HCT116 (cell line): Measurements from ENCODE around the gene RABGEF1. TPM values are rescaled to one million over a fixed set of nuclear protein-coding genes. Genes with fewer than 3 reads are reported as not detected.
"Not testable (repeated sequence)": the region's sequence is repeated elsewhere in the genome, so short reads cannot be mapped to it uniquely, and the experiment has no call there.

Experiments
- ATAC-seq: fragments of 200-7000 bp; cut with Tn5 transposase; 2 replicates; pipeline ENCODE4 v1.9.1; 2020; ENCODE audit warnings: mild to moderate bottlenecking, moderate library complexity
- BruUV-seq: library from RNA; stranded (reverse); fragments of 400-500 nt; replicated peaks from 2 replicates; lab custom pipeline; 2021; lab: Mats Ljungman, UMichigan
- CTCF ChIA-PET: fragments of 300-600 bp; sonication (Branson Sonifier 250); formaldehyde crosslinking; loops from one replicate; lab custom pipeline; 2021; ENCODE audit warnings: antibody characterized with exemption; lab: Charles Lee
- POLR2A ChIA-PET: fragments of 300-600, 350-600 bp; sonication (Branson Sonifier 250); formaldehyde crosslinking; loops from one replicate; lab custom pipeline; 2021; ENCODE audit warnings: antibody characterized with exemption; lab: Charles Lee
- RAD21 ChIA-PET, 2 experiments: fragments of 300-600 bp; sonication (Branson Sonifier 250); formaldehyde crosslinking; loops; one replicate each; lab custom pipeline; 2023; ENCODE audit warnings: low total read pairs in 2 of 2; ENCODE audit not compliant: uncharacterized antibody in 2 of 2, unreplicated experiment in 2 of 2, low non-redundant PET in 1 of 2; lab: Charles Lee
- DNase-seq: peaks from one replicate; pipeline ENCODE4 v3.0.0-alpha.2; 2010; ENCODE audit warnings: low read depth, low spot score
- H2AFZ ChIP-seq: fragments of 200-600 bp; shearing (Covaris generic), sonication (generic); 2 replicates; pipeline ENCODE4 v1.6.1; 2017; ENCODE audit warnings: low read depth, mixed run types, mixed read lengths, antibody characterized with exemption, low read length; ENCODE audit not compliant: poor library complexity, severe bottlenecking
- H3K27ac ChIP-seq: 2 replicates; pipeline ENCODE4 v1.5.1; 2012; ENCODE audit warnings: low read depth, low read length
- H3K27me3 ChIP-seq: fragments of 200-600 bp; sonication (generic); 2 replicates; pipeline ENCODE4 v1.6.1; 2016; ENCODE audit warnings: mixed run types, low read length, mixed read lengths; ENCODE audit not compliant: insufficient read depth
- H3K36me3 ChIP-seq, 2 experiments: fragments of 200-500 bp in 1 of 2; fragments of 200-600 bp in 1 of 2; sonication (Bioruptor generic) in 1 of 2; sonication (generic) in 1 of 2; 2 replicates each; pipeline versions ENCODE4 v1.5.1 to v1.6.1; 2014 to 2016; ENCODE audit warnings: low read length in 2 of 2, inconsistent platforms in 1 of 2, mixed read lengths in 1 of 2, mixed run types in 1 of 2; ENCODE audit not compliant: insufficient read depth in 2 of 2, control insufficient read depth in 1 of 2
- H3K4me1 ChIP-seq, 2 experiments: fragments of 200-600 bp in 1 of 2; sonication (generic) in 1 of 2; 2 replicates each; pipeline versions ENCODE4 v1.5.1 to v1.6.1; 2012 to 2017; ENCODE audit warnings: low read length in 2 of 2, inconsistent platforms in 1 of 2, mild to moderate bottlenecking in 1 of 2, mixed read lengths in 1 of 2, mixed run types in 1 of 2, moderate library complexity in 1 of 2; ENCODE audit not compliant: insufficient read depth in 2 of 2, control insufficient read depth in 1 of 2
- H3K4me2 ChIP-seq: fragments of 200-600 bp; sonication (generic); 2 replicates; pipeline ENCODE4 v1.6.1; 2017; ENCODE audit warnings: mixed run types, low read length, mixed read lengths
- H3K4me3 ChIP-seq, 2 experiments: fragments of 200-600 bp in 1 of 2; sonication (generic) in 1 of 2; replicated peaks in 1 of 2; 2 replicates each; pipeline ENCODE4 v1.5.1; 2011 to 2016; ENCODE audit warnings: low read length in 2 of 2, control low read depth in 1 of 2, low read depth in 1 of 2, mild to moderate bottlenecking in 1 of 2, mixed read lengths in 1 of 2, mixed run types in 1 of 2
- H3K79me2 ChIP-seq: fragments of 200-600 bp; sonication (generic); 2 replicates; pipeline ENCODE4 v1.6.1; 2017; ENCODE audit warnings: mild to moderate bottlenecking, mixed run types, low read length, moderate library complexity, mixed read lengths; ENCODE audit not compliant: insufficient read depth
- H3K9ac ChIP-seq: fragments of 200-600 bp; sonication (generic); 2 replicates; pipeline ENCODE4 v1.6.1; 2016; ENCODE audit warnings: low read length, mixed read lengths
- H3K9me2 ChIP-seq: fragments of 200-600 bp; sonication (generic), shearing (Covaris generic); 2 replicates; pipeline ENCODE4 v1.6.1; 2017; ENCODE audit warnings: mixed run types, mild to moderate bottlenecking, moderate library complexity; ENCODE audit not compliant: insufficient read depth
- H3K9me3 ChIP-seq, 2 experiments: fragments of 200-500 bp in 1 of 2; fragments of 200-600 bp in 1 of 2; sonication (Bioruptor generic) in 1 of 2; sonication (generic) in 1 of 2; 2 replicates each; pipeline ENCODE4 v1.6.1; 2014 to 2017; ENCODE audit warnings: low read length in 2 of 2, mixed read lengths in 2 of 2, inconsistent platforms in 1 of 2, low read depth in 1 of 2, mild to moderate bottlenecking in 1 of 2, mixed run types in 1 of 2, moderate library complexity in 1 of 2; ENCODE audit not compliant: control insufficient read depth in 1 of 2, insufficient read depth in 1 of 2
- H4K20me1 ChIP-seq: fragments of 200-600 bp; sonication (generic), shearing (Covaris generic); 2 replicates; pipeline ENCODE4 v1.6.1; 2017; ENCODE audit warnings: mixed run types, mild to moderate bottlenecking, moderate library complexity; ENCODE audit not compliant: insufficient read depth
- EZH2phosphoT487 ChIP-seq: fragments of 200-600 bp; IDR thresholded peaks from 2 replicates; pipeline ENCODE4 v1.6.1; 2018; ENCODE audit warnings: antibody characterized with exemption, borderline replicate concordance
- POLR2A ChIP-seq: IDR thresholded peaks from 2 replicates; pipeline ENCODE4 v1.7.0; 2011; ENCODE audit warnings: borderline replicate concordance; ENCODE audit not compliant: insufficient read depth, insufficient read length; ENCODE audit errors: extremely low read depth
- POLR2AphosphoS5 ChIP-seq: IDR thresholded peaks from 2 replicates; pipeline ENCODE4 v1.6.1; 2011; ENCODE audit warnings: mild to moderate bottlenecking, low read depth, low read length, moderate library complexity
- RAD21 ChIP-seq: IDR thresholded peaks from 2 replicates; pipeline ENCODE4 v1.6.1; 2012; ENCODE audit warnings: low read depth, mild to moderate bottlenecking
- REST ChIP-seq: IDR thresholded peaks from 2 replicates; pipeline ENCODE4 v1.6.1; 2012; ENCODE audit warnings: low read depth
- ZBTB33 ChIP-seq: IDR thresholded peaks from 2 replicates; pipeline ENCODE4 v1.6.1; 2011; ENCODE audit warnings: mild to moderate bottlenecking, low read length, moderate library complexity; ENCODE audit not compliant: insufficient replicate concordance; ENCODE audit errors: extremely low read depth
- intact Hi-C: fragments of 100-400 bp; cut with micrococcal nuclease; formaldehyde crosslinking; loops from 2 replicates; pipeline ENCODE4 v1.10.0; 2022
- total RNA-seq: library from RNA; stranded (reverse); gene quantifications from one replicate; pipeline ENCODE4 v1.2.1, GENCODE V29; 2021; ENCODE audit not compliant: unreplicated experiment

RABGEF1 gene
- total RNA-seq, 1 experiment from 2014 or later: 22.9 TPM

GRCh38 chr7:66716634-66717033 lies 23.9 kb upstream of the RABGEF1 start:
- H3K9ac ChIP-seq, H4K20me1 ChIP-seq, POLR2A ChIA-PET, ATAC-seq, BruUV-seq, DNase-seq, H3K4me2 ChIP-seq, RAD21 ChIA-PET, H3K4me3 ChIP-seq, H3K27me3 ChIP-seq, CTCF ChIA-PET, H3K4me1 ChIP-seq, intact Hi-C loops, H3K79me2 ChIP-seq, H3K36me3 ChIP-seq, H3K27ac ChIP-seq, H3K9me3 ChIP-seq, H2AFZ ChIP-seq, H3K9me2 ChIP-seq: not testable (repeated sequence)

- H3K79me2 ChIP-seq: no peaks in the 10 kb centered on the region
Observed at GRCh38 chr7:66720561-66720960, 20.0 kb upstream of the RABGEF1 start.

More at GRCh38 chr7:66720561-66720960, 20.0 kb upstream of the RABGEF1 start:
- ATAC-seq: no peak
- CTCF ChIA-PET: no interaction called here
- Histone ChIP-seq H3K9ac (no peak overlapping the region), H3K36me3 (peaks cover 0 to 8% of the 10 kb centered on the region in 2 experiments; a peak in 1 of 4 replicates), H3K4me2 (no peak overlapping the region), H2AFZ (no peak overlapping the region), H3K4me1 (no peaks in the 10 kb centered on the region), H3K9me2 (no peaks in the 10 kb centered on the region), H3K27me3 (no peaks in the 10 kb centered on the region), H4K20me1 (no peaks in the 10 kb centered on the region), H3K9me3 (0 out of 4 replicates have a peak, but pooled peaks cover 4 to 5% of the 10 kb centered on the region in 2 experiments), H3K27ac (no peak overlapping the region), H3K4me3 (no peak overlapping the region)
- POLR2A ChIA-PET: no interaction called here
- BruUV-seq: no TSS peak
- DNase-seq: no peak
- intact Hi-C loops: no loop called here
- no peak for TF ChIP-seq REST
- TF ChIP-seq ZBTB33: no peak
- TF ChIP-seq RAD21: no peak
- no peak for TF ChIP-seq EZH2phosphoT487
- TF ChIP-seq POLR2AphosphoS5: no peak
- no peak for TF ChIP-seq POLR2A
- RAD21 ChIA-PET: no interaction called here
